Measurements from ENCODE around the gene ACBD4. TPM values are rescaled to one million over a fixed set of nuclear protein-coding genes. Genes with fewer than 3 reads are reported as not detected.

The ACBD4 gene
- total RNA-seq, 1 experiment from 2014 or later: 1.4 TPM

DNA sequence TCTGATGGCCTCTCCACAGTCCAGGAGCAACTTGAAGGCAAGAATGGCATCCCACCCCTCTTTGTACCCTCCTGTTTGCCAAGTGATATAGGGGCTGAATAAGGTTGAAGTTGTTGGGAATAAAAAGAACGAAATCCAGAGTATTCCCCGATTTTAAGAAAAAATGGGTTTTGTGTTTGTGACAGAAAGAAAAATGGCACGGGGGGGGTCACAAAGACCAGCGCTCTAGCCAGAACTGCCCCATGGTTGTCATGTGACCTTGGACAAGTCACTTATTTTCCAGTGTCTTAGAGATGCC is 11.1 kb downstream of the ACBD4 start:
- Histone ChIP-seq H3K27ac (ENCODE audit: low read depth, low read length, poor library complexity, severe bottlenecking) (peak overlapping the region; percentile 98), H3K4me3 (ENCODE audit: low read depth, low read length, poor library complexity, severe bottlenecking) (peak overlapping the region; percentile 47), H3K9me3 (ENCODE audit: low read depth, low read length, poor library complexity, severe bottlenecking) (no peaks in the 10 kb centered on the region), H3K36me3 (ENCODE audit: insufficient read depth, low read length, poor library complexity, severe bottlenecking) (no peaks in the 10 kb centered on the region), H3K27me3 (replicated peaks; ENCODE audit: insufficient read depth, low read depth, low read length, poor library complexity) (no peaks in the 10 kb centered on the region), H3K4me1 (ENCODE audit: insufficient read depth, low read length, poor library complexity, severe bottlenecking) (peaks cover 22% of the 10 kb centered on the region)
- no peak for TF ChIP-seq CTCF (conservative IDR thresholded peaks at IDR 0.05; ENCODE audit: low read depth, low read length)
- TF ChIP-seq EZH2 (IDR thresholded peaks at IDR 0.05; ENCODE audit: borderline replicate concordance, low read depth, low read length, poor library complexity, severe bottlenecking): no peak
- ChIA-PET CTCF (no interaction called here), POLR2A (ENCODE audit: low non-redundant PET) (no interaction called here)
- intact Hi-C loops (cut with micrococcal nuclease; ENCODE audit: unreplicated experiment): no loop called here
- DNase-seq (ENCODE audit: low spot score): no peak
- BruUV-seq (replicated peaks): no TSS peak

DNA sequence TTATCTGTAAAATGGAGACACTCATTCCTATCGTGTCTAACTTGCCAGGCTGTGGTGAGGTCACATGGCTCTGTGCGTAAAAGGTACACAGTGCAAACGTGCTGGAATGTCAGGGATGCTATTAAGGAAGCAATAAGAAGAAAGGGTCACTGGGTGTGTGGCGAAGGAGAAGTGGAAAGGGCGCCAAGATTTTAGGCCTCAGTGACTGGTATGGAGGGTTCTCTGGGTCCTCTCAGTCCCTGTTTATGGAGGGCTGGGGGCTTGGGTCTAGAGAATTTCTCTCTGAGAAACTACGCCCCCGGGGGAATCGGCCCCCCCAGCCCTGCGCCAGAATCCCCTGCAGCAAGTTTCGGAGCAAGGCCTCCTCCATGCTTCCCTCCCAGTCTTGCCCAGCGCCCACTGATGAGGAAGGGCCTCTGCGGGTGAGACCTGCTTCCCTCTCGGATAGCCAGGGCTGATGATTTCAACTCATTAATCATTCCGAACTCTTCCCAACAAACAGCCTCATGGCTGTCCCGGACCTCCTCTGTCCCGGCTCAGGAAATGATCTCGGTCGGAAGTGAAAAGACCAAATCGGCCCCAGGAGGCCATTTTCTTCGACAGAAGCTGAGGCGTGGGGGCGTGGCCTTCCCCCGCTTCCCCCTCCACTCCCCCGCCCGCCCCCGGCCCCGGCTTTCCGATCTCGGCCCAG is 11.5 kb downstream of the ACBD4 start:
- Histone ChIP-seq H3K4me1 (ENCODE audit: insufficient read depth, low read length, poor library complexity, severe bottlenecking) (peaks cover 26% of the 10 kb centered on the region), H3K27me3 (replicated peaks; ENCODE audit: insufficient read depth, low read depth, low read length, poor library complexity) (no peaks in the 10 kb centered on the region), H3K9me3 (ENCODE audit: low read depth, low read length, poor library complexity, severe bottlenecking) (no peaks in the 10 kb centered on the region), H3K27ac (ENCODE audit: low read depth, low read length, poor library complexity, severe bottlenecking) (peak overlapping the region; percentile 98), H3K36me3 (ENCODE audit: insufficient read depth, low read length, poor library complexity, severe bottlenecking) (no peaks in the 10 kb centered on the region), H3K4me3 (ENCODE audit: low read depth, low read length, poor library complexity, severe bottlenecking) (peak overlapping the region; percentile 47)
- intact Hi-C loops (cut with micrococcal nuclease; ENCODE audit: unreplicated experiment): no loop called here
- DNase-seq (ENCODE audit: low spot score): peak; percentile 72
- ChIA-PET POLR2A (ENCODE audit: low non-redundant PET) (no interaction called here), CTCF (interaction anchor here (3.3 kb wide), 1 partner anchor 12 kb away, joined by 16 read pairs; the partner anchor contains the start of gene ACBD4)
- BruUV-seq (replicated peaks): TSS peak; percentile 72
- TF ChIP-seq EZH2 (IDR thresholded peaks at IDR 0.05; ENCODE audit: borderline replicate concordance, low read depth, low read length, poor library complexity, severe bottlenecking): no peak
- no peak for TF ChIP-seq CTCF (conservative IDR thresholded peaks at IDR 0.05; ENCODE audit: low read depth, low read length)

GRCh38 chr17:45147581-45148182 is 12.2 kb downstream of the ACBD4 start:
- ChIA-PET CTCF (interaction anchor here (0.6 to 3.3 kb wide), 4 partner anchors 12 to 174 kb away, joined by 7 to 16 read pairs (median 12); partner anchors contain the start of genes ACBD4 and HEXIM2), POLR2A (ENCODE audit: low non-redundant PET) (interaction anchor here (0.6 to 1.1 kb wide), 7 partner anchors 14 to 74 kb away, joined by 3 to 8 read pairs (median 6); partner anchors contain the start of gene HEXIM2)
- no peaks in the 10 kb centered on the region for H3K9me3 ChIP-seq (ENCODE audit: low read depth, low read length, poor library complexity, severe bottlenecking)
- no TSS peak for BruUV-seq (replicated peaks)
- peak; percentile 93 for DNase-seq (ENCODE audit: low spot score)
- H3K36me3 ChIP-seq (ENCODE audit: insufficient read depth, low read length, poor library complexity, severe bottlenecking): no peaks in the 10 kb centered on the region
- no peaks in the 10 kb centered on the region for H3K27me3 ChIP-seq (replicated peaks; ENCODE audit: insufficient read depth, low read depth, low read length, poor library complexity)
- intact Hi-C loops (cut with micrococcal nuclease; ENCODE audit: unreplicated experiment): no loop called here
- H3K4me3 ChIP-seq (ENCODE audit: low read depth, low read length, poor library complexity, severe bottlenecking): peak overlapping the region; percentile 47
- peaks cover 26% of the 10 kb centered on the region for H3K4me1 ChIP-seq (ENCODE audit: insufficient read depth, low read length, poor library complexity, severe bottlenecking)
- TF ChIP-seq EZH2 (IDR thresholded peaks at IDR 0.05; ENCODE audit: borderline replicate concordance, low read depth, low read length, poor library complexity, severe bottlenecking): no peak
- TF ChIP-seq CTCF (conservative IDR thresholded peaks at IDR 0.05; ENCODE audit: low read depth, low read length): no peak
- H3K27ac ChIP-seq (ENCODE audit: low read depth, low read length, poor library complexity, severe bottlenecking): peak overlapping the region; percentile 98
